Vagina (tissue), 2 donors: ENCODE measurements around the gene SLC10A3. TPM values are rescaled to one million over a fixed set of nuclear protein-coding genes. Genes with fewer than 3 reads are reported as not detected.

ENCODE experiments used
- DNase-seq, 2 donors: peaks; one replicate each; pipeline ENCODE4 v3.0.0-alpha.2; 2017; ENCODE audit errors: extremely low spot score in 2 of 2
- H3K27ac ChIP-seq: fragments of 200-600 bp; sonication (generic); one replicate; pipeline ENCODE4 v1.5.1; 2019
- H3K27me3 ChIP-seq: fragments of 200-600 bp; sonication (generic); one replicate; pipeline ENCODE4 v1.5.1; 2019
- H3K36me3 ChIP-seq, 2 donors: fragments of 200-600 bp; sonication (generic); one replicate each; pipeline ENCODE4 v1.5.1; 2017 to 2019
- H3K4me1 ChIP-seq: fragments of 200-600 bp; sonication (generic); one replicate; pipeline ENCODE4 v1.5.1; 2019
- H3K4me3 ChIP-seq, 2 donors: fragments of 200-600 bp; sonication (generic); 1 replicate in 1 of 2; 2 replicates in 1 of 2; pipeline ENCODE4 v1.5.1; 2016 to 2019
- H3K9me3 ChIP-seq: fragments of 200-600 bp; sonication (generic); one replicate; pipeline ENCODE4 v1.5.1; 2019
- CTCF ChIP-seq, 3 experiments: fragments of 450-650 bp in 2 of 3; fragments of 200-600 bp in 1 of 3; sonication (generic) in 1 of 3; IDR thresholded peaks; one replicate each; pipeline ENCODE4 v1.5.1; 2017 to 2019; ENCODE audit warnings: antibody characterized with exemption in 3 of 3, mild to moderate bottlenecking in 2 of 3, moderate library complexity in 2 of 3
- POLR2A ChIP-seq, 2 donors: fragments of 450-650 bp; IDR thresholded peaks; one replicate each; pipeline ENCODE4 v1.6.1; 2017; ENCODE audit warnings: antibody characterized with exemption in 2 of 2, mild to moderate bottlenecking in 2 of 2, moderate library complexity in 2 of 2
- POLR2AphosphoS5 ChIP-seq, 2 donors: sonication (generic); formaldehyde crosslinking; IDR thresholded peaks; one replicate each; pipeline ENCODE4 v1.9.0; 2017; ENCODE audit warnings: antibody characterized with exemption in 2 of 2, mild to moderate bottlenecking in 2 of 2, low read depth in 1 of 2; ENCODE audit not compliant: insufficient read depth in 1 of 2
- intact Hi-C: fragments of 100-400 bp; cut with DNase I; formaldehyde crosslinking; loops from one replicate; pipeline ENCODE4 v1.15.1; 2023
- total RNA-seq: library from RNA; depleted of rRNA; stranded (reverse); fragments of >200 nt; gene quantifications from one replicate; pipeline ENCODE4 v1.2.3, GENCODE V29; 2016

The SLC10A3 gene
- total RNA-seq, 1 donor from 2014 or later, result 28.2 TPM

- TF ChIP-seq POLR2A (IDR thresholded peaks at IDR 0.05) (no peak), POLR2AphosphoS5 (IDR thresholded peaks at IDR 0.05; ENCODE audit: insufficient read depth in 1 of 2, low read depth in 1 of 2) (no peak), CTCF (IDR thresholded peaks at IDR 0.05) (no peak)
- H3K27ac ChIP-seq, result no peak overlapping the region
- no peaks in the 10 kb centered on the region for H3K27me3 ChIP-seq
- intact Hi-C loops, result no loop called here
- peaks cover 0 to 4% of the 10 kb centered on the region in 2 donors for H3K36me3 ChIP-seq
- H3K4me3 ChIP-seq, result no peak overlapping the region
- H3K4me1 ChIP-seq, result peaks cover 14% of the 10 kb centered on the region
- no peak for DNase-seq
- no peaks in the 10 kb centered on the region for H3K9me3 ChIP-seq
Measured at GRCh38 chrX:154483325-154483724, 7.1 kb downstream of the SLC10A3 start.

- DNase-seq, result no peak
- Histone ChIP-seq H3K27ac (no peak overlapping the region), H3K9me3 (no peaks in the 10 kb centered on the region), H3K27me3 (no peaks in the 10 kb centered on the region), H3K36me3 (no peaks in the 10 kb centered on the region), H3K4me1 (peaks cover 18% of the 10 kb centered on the region), H3K4me3 (no peak overlapping the region)
- intact Hi-C loops, result no loop called here
- TF ChIP-seq POLR2AphosphoS5 (IDR thresholded peaks at IDR 0.05; ENCODE audit: insufficient read depth in 1 of 2, low read depth in 1 of 2) (no peak), POLR2A (IDR thresholded peaks at IDR 0.05) (no peak), CTCF (IDR thresholded peaks at IDR 0.05) (no peak)
Measured at GRCh38 chrX:154482786-154483185, 7.6 kb downstream of the SLC10A3 start.

- TF ChIP-seq CTCF (IDR thresholded peaks at IDR 0.05), result no peak
- no peak for TF ChIP-seq POLR2A (IDR thresholded peaks at IDR 0.05)
- TF ChIP-seq POLR2AphosphoS5 (IDR thresholded peaks at IDR 0.05; ENCODE audit: insufficient read depth in 1 of 2, low read depth in 1 of 2), result no peak
Measured at GRCh38 chrX:154481911-154482601, 8.4 kb downstream of the SLC10A3 start.

GRCh38 chrX:154481195-154481594 lies 9.2 kb downstream of the SLC10A3 start:
- intact Hi-C loops, result no loop called here
- Histone ChIP-seq H3K4me3 (no peak overlapping the region), H3K27me3 (no peaks in the 10 kb centered on the region)

More at GRCh38 chrX:154481911-154482601, 8.4 kb downstream of the SLC10A3 start:
- H3K27ac ChIP-seq, result no peak overlapping the region
- H3K9me3 ChIP-seq, result no peaks in the 10 kb centered on the region
- intact Hi-C loops, result no loop called here
- no peaks in the 10 kb centered on the region for H3K36me3 ChIP-seq
- H3K27me3 ChIP-seq, result no peaks in the 10 kb centered on the region
- peaks cover 18% of the 10 kb centered on the region for H3K4me1 ChIP-seq
- no peak for DNase-seq
- no peak overlapping the region for H3K4me3 ChIP-seq

More at GRCh38 chrX:154481195-154481594, 9.2 kb downstream of the SLC10A3 start:
- Histone ChIP-seq H3K36me3 (no peaks in the 10 kb centered on the region), H3K4me1 (peaks cover 18% of the 10 kb centered on the region), H3K27ac (no peak overlapping the region), H3K9me3 (no peaks in the 10 kb centered on the region)
- no peak for DNase-seq
- TF ChIP-seq CTCF (IDR thresholded peaks at IDR 0.05), result no peak
